NCI-H446 (cell line): ENCODE data around the gene FNDC10.
"Not testable (repeated sequence)": the region's sequence is repeated elsewhere in the genome, so short reads cannot be mapped to it uniquely, and the experiment has no call there.

ENCODE experiments used
- DNase-seq, 2 experiments: peaks; one replicate each; lab custom pipeline; 2025; lab: John Stamatoyannopoulos, UW

The FNDC10 gene

GRCh38 chr1:1599030-1599934 is 653 bp downstream of the FNDC10 start:
- peak; percentile 25 to 62 for DNase-seq

GRCh38 chr1:1598720-1599029 is 1.3 kb downstream of the FNDC10 start:
- DNase-seq, result no peak

GRCh38 chr1:1598051-1598719 is 1.8 kb downstream of the FNDC10 start:
- no peak for DNase-seq

GRCh38 chr1:1597275-1597930 is 2.5 kb downstream of the FNDC10 start:
- DNase-seq, result peak in 1 of 2 experiments; percentile 44

GRCh38 chr1:1596493-1597274 is 3.3 kb downstream of the FNDC10 start:
- no peak for DNase-seq

- not testable (repeated sequence) for DNase-seq
Observed at GRCh38 chr1:1595341-1595740, 4.6 kb downstream of the FNDC10 start.

- no peak for DNase-seq
Observed at GRCh38 chr1:1594602-1595260, 5.2 kb downstream of the FNDC10 start.

- no peak for DNase-seq
Observed at GRCh38 chr1:1593834-1594601, 5.9 kb downstream of the FNDC10 start.

GRCh38 chr1:1591452-1591851 is 8.5 kb downstream of the FNDC10 start:
- DNase-seq, result no peak

- no peak for DNase-seq
Observed at GRCh38 chr1:1583347-1584010, 16.5 kb downstream of the FNDC10 start.

GRCh38 chr1:1582585-1583346 is 17.2 kb downstream of the FNDC10 start:
- DNase-seq, result no peak

- no peak for DNase-seq
Observed at GRCh38 chr1:1578371-1578940, 21.5 kb downstream of the FNDC10 start.

- DNase-seq, result no peak
Observed at GRCh38 chr1:1577367-1578011, 22.4 kb downstream of the FNDC10 start.

- peak; percentile 72 to 97 for DNase-seq
Observed at GRCh38 chr1:1574721-1575537, 25.0 kb downstream of the FNDC10 start, which contains the start of gene SSU72. SSU72 (minus strand) TSS chr1:1574863; CDS start chr1:1574557, 306 bp downstream.

GRCh38 chr1:1573843-1574720 is 25.9 kb downstream of the FNDC10 start:
- DNase-seq, result peak; percentile 78 to 94

GRCh38 chr1:1569341-1569740 is 30.6 kb downstream of the FNDC10 start:
- no peak for DNase-seq

- no peak for DNase-seq
Observed at GRCh38 chr1:1567891-1568291, 32.0 kb downstream of the FNDC10 start.
